HL-60 (cell line): ENCODE measurements around the gene C12orf75.

Experiments used
- DNase-seq, 2 experiments: peaks; one replicate each; pipeline ENCODE4 v3.0.0-alpha.2; 2010 to 2020; ENCODE audit warnings: low read depth in 1 of 2, low spot score in 1 of 2
- H3K27ac ChIP-seq: fragments of 250-450 bp; sonication (Bioruptor Pico); replicated peaks from 2 replicates; pipeline ENCODE4 v1.5.1; 2020; ENCODE audit warnings: mild to moderate bottlenecking, moderate library complexity
- H3K27me3 ChIP-seq: fragments of 250-450 bp; sonication (Bioruptor Pico); 2 replicates; pipeline ENCODE4 v1.5.1; 2021; ENCODE audit warnings: mild to moderate bottlenecking, moderate library complexity; ENCODE audit not compliant: insufficient read depth, poor library complexity, severe bottlenecking
- H3K4me3 ChIP-seq: replicated peaks from 2 replicates; pipeline ENCODE4 v1.5.1; 2011; ENCODE audit warnings: mild to moderate bottlenecking, control low read depth, low read length; ENCODE audit not compliant: insufficient read depth
- CTCF ChIP-seq: IDR thresholded peaks from one replicate; pipeline ENCODE4 v1.5.1; 2011; ENCODE audit warnings: low read length, control low read depth, inconsistent platforms; ENCODE audit not compliant: insufficient read depth
- GABPA ChIP-seq: IDR thresholded peaks from 2 replicates; pipeline ENCODE4 v1.6.1; 2012; ENCODE audit warnings: low read depth
- POLR2AphosphoS5 ChIP-seq: IDR thresholded peaks from 2 replicates; pipeline ENCODE4 v1.6.1; 2012; ENCODE audit warnings: low read depth
- REST ChIP-seq: IDR thresholded peaks from 2 replicates; pipeline ENCODE4 v1.6.1; 2012; ENCODE audit warnings: low read depth; ENCODE audit not compliant: insufficient replicate concordance
- SPI1 ChIP-seq: IDR thresholded peaks from 2 replicates; pipeline ENCODE4 v1.6.1; 2012; ENCODE audit warnings: low read depth, mild to moderate bottlenecking, borderline replicate concordance

C12orf75 gene

GRCh38 chr12:105418229-105418628, 87.7 kb downstream of the C12orf75 start:
- Histone ChIP-seq H3K27me3 (peaks cover 2% of the 10 kb centered on the region), H3K4me3 (no peak overlapping the region), H3K27ac (no peak overlapping the region)
- TF ChIP-seq SPI1 (no peak), GABPA (no peak), CTCF (no peak), POLR2AphosphoS5 (no peak), REST (no peak)
- DNase-seq = no peak

- no peak for DNase-seq
- Histone ChIP-seq H3K27ac (no peak overlapping the region), H3K4me3 (no peak overlapping the region), H3K27me3 (peaks cover 2% of the 10 kb centered on the region)
- no peak for TF ChIP-seq POLR2AphosphoS5
- TF ChIP-seq CTCF = no peak
- TF ChIP-seq REST = no peak
- no peak for TF ChIP-seq GABPA
- no peak for TF ChIP-seq SPI1
These were observed 88.4 kb downstream of the C12orf75 start for GRCh38 chr12:105418821-105419291.

- no peak overlapping the region for H3K27ac ChIP-seq
- peaks cover 2% of the 10 kb centered on the region for H3K27me3 ChIP-seq
- no peak for TF ChIP-seq POLR2AphosphoS5
- TF ChIP-seq CTCF = no peak
- TF ChIP-seq SPI1 = no peak
- no peak for TF ChIP-seq GABPA
- TF ChIP-seq REST = no peak
These were observed 89.1 kb downstream of the C12orf75 start for GRCh38 chr12:105419606-105420005.

More at GRCh38 chr12:105419606-105420005, 89.1 kb downstream of the C12orf75 start:
- no peak for DNase-seq
- no peak overlapping the region for H3K4me3 ChIP-seq
